ENCODE measurements around the gene PLEKHA5.

GRCh38 chr12:19080918-19081317 lies 48.6 kb upstream of the PLEKHA5 start:
- TF ChIP-seq CTCF (IDR thresholded peaks at IDR 0.05; ENCODE audit: low read depth, low read length) (no peak), EZH2phosphoT487 (IDR thresholded peaks at IDR 0.05; ENCODE audit: low read depth) (no peak)

Data from OCI-LY3 (cell line).